ENCODE results near the gene FAM168A. TPM values are rescaled to one million over a fixed set of nuclear protein-coding genes. Genes with fewer than 3 reads are reported as not detected.

Gene FAM168A, protein sequence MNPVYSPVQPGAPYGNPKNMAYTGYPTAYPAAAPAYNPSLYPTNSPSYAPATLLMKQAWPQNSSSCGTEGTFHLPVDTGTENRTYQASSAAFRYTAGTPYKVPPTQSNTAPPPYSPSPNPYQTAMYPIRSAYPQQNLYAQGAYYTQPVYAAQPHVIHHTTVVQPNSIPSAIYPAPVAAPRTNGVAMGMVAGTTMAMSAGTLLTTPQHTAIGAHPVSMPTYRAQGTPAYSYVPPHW
- 6.6 and 8.0 TPM in 2 replicates for total RNA-seq (2011; cell fraction: chromatin; rRNA removed; ENCODE audit: low replicate concordance)
- total RNA-seq (2011; cell fraction: nucleolus; rRNA removed) = 3.7 and 4.7 TPM in 2 replicates
- total RNA-seq (2011; cell fraction: nucleoplasm; rRNA removed) = 8.6 and 13.1 TPM in 2 replicates
- 2.5 and 2.7 TPM in 2 replicates for total RNA-seq (2014; rRNA removed)
- 2.6 and 2.9 TPM in 2 replicates for total RNA-seq (2014; rRNA removed; fragmentation: Illumina TruSeq; extraction: Trizol)
- 3.5 and 4.4 TPM in 2 replicates for total RNA-seq (2015; rRNA removed; fragmentation: Illumina TruSeq; extraction: Trizol)
- total RNA-seq (2021) = 7.1 and 7.2 TPM in 2 replicates
- 3.0 and 4.8 TPM in 2 replicates for polyA plus RNA-seq (2011; rRNA removed)
- polyA plus RNA-seq (2011; cell fraction: cytosol; rRNA removed) = 4.2 and 4.7 TPM in 2 replicates
- polyA plus RNA-seq (2011; cell fraction: nucleus; rRNA removed) = 10.6 and 13.9 TPM in 2 replicates
- 5.3 and 8.3 TPM in 2 replicates for polyA plus RNA-seq (2012)
- polyA plus RNA-seq (2014; fragmentation: Illumina TruSeq; extraction: Trizol) = 4.8 TPM in 2 replicates
- under 1 TPM; 0.44 to 0.69 TPM for polyA plus RNA-seq (2014; fragmentation: Nextera tagmentation; extraction: Ambion mirVana)
- polyA plus RNA-seq (2014; rRNA removed) = 2.5 and 3.5 TPM in 2 replicates
- 3.7 and 4.9 TPM in 2 replicates for polyA minus RNA-seq (2011; rRNA and poly(A)+ RNA removed)
- 3.2 and 3.5 TPM in 2 replicates for polyA minus RNA-seq (2011; cell fraction: cytosol; rRNA and poly(A)+ RNA removed)
- 3.6 and 4.6 TPM in 2 replicates for polyA minus RNA-seq (2011; cell fraction: nucleus; rRNA and poly(A)+ RNA removed)
- Bru-seq, nascent RNA = percentile 52 among the genes with signal in this experiment
- BruChase-seq, experiment 1, labeled RNA remaining after a 2-hour chase = percentile 55 among the genes with signal in this experiment
- percentile 56 among the genes with signal in this experiment for BruChase-seq, experiment 2, labeled RNA remaining after a 6-hour chase
- long read RNA-seq, experiment 1, partial matches to known transcripts = 0 of 10 reads
- long read RNA-seq, experiment 1, other reads (novel, unspliced or antisense) = 10 of 10 reads
- long read RNA-seq, experiment 2, partial matches to known transcripts = 0 of 3 reads
- long read RNA-seq, experiment 2, other reads (novel, unspliced or antisense) = 3 of 3 reads
- long read RNA-seq, experiment 3 = 0 reads

DNA sequence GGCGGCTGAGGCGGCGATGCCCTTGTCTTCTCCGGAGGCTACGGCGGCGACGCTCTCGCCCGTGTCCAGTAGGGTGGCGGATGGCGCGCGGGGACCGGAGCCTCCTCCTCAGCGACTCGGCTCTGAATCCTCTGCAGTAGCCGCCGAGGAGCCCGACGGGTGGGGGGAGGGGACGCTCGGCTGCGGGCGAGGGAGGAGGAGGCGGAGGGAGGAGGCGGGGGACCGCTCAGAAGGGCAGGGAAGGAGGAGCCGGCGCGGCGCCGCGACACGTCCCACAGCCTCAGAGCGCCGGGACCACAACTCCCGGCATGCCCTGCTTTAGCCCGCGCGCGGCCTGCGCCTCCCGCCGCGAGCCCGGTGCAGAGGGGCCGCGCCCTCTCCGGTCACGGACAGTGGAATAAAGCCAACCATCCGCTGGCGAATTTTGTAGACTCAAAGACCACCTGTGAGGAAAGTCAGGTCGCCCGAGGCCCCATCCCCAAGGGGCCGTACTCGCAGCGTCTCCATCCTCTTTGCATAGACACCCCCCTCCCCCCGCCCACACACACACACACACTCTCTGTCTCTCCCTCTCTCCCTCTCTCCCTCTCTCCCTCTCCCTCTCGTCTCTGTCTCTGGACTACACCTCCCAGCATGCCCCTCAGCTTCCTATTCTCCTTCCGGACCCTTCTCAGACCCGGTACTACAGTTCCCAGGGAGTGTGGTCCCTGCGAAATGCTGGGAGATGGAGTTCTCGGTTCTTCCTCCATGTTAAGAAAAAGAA, at the start of gene FAM168A:
Gene FAM168A (minus strand): TSS at position 157 of the 763 bp plus-strand sequence. CDS start 129,638 bp downstream, outside the sequence.
- FAIRE-seq = peak; percentile 97
- Histone ChIP-seq H2AFZ (ENCODE audit: low read depth, low read length) (peak within 1 kb of the TSS; percentile 99), H3K79me2 (ENCODE audit: control insufficient read depth, insufficient read depth, low read length) (peaks cover 6% of the 10 kb centered on the region; the same call in 2 of the 3 replicates), H3K4me3 (peak within 1 kb of the TSS; percentile 76), H3K36me3 (ENCODE audit: control insufficient read depth, insufficient read depth, low read length) (no peaks in the 10 kb centered on the region), H3K4me1 (replicated peaks in 1 of 2; ENCODE audit: control insufficient read depth in 2 of 2, insufficient read depth in 2 of 2, low read length in 2 of 2) (peaks cover 16 to 21% of the 10 kb centered on the region in 2 experiments), H3K4me2 (ENCODE audit: insufficient read depth, low read length) (peak within 1 kb of the TSS; percentile 100), H3K9me3 (replicated peaks; ENCODE audit: control insufficient read depth, insufficient read depth, low read depth, low read length) (no peaks in the 10 kb centered on the region), H3K27ac (ENCODE audit: extremely low read depth, low read depth, low read length) (peak within 1 kb of the TSS; percentile 58; the same call in 2 of the 3 replicates), H3K9ac (ENCODE audit: insufficient read depth in 1 of 2, low read depth in 2 of 2, low read length in 2 of 2) (peak within 1 kb of the TSS; percentile 57 to 91), H3K27me3 (ENCODE audit: control insufficient read depth in 2 of 2, insufficient read depth in 2 of 2, low read length in 2 of 2) (no peaks in the 10 kb centered on the region), H3K9me1 (ENCODE audit: control insufficient read depth, insufficient read depth, low read length) (no peaks in the 10 kb centered on the region), H4K20me1 (replicated peaks; ENCODE audit: control insufficient read depth, insufficient read depth, low read length) (no peaks in the 10 kb centered on the region)
- ATAC-seq = peak; percentile 98
- CTCF ChIA-PET (ENCODE audit: low intra/inter-chr PET ratio) = interaction anchor here (0.5 kb wide), 1 partner anchor 122 kb away, joined by 3 read pairs; no protein-coding TSS in a partner anchor
- in situ Hi-C loops (cut with MboI) (no loop called here), intact Hi-C loops (cut with micrococcal nuclease) (no loop called here)
- POLR2A ChIA-PET = interaction anchor here (0.5 to 1.3 kb wide), 8 partner anchors 9 to 246 kb away, joined by 3 to 6 read pairs (median 3); no protein-coding TSS in a partner anchor
- 1% methylated on average over 27 of the region's 64 CpGs for WGBS (ENCODE audit: insufficient coverage, low coverage, missing lambda C conversion rate)
- peak; percentile 92 to 97 (median 94) for DNase-seq (ENCODE audit: extremely low read depth in 1 of 4, low spot score in 3 of 4)
- no TSS peak for BruUV-seq (replicated peaks)
- TF ChIP-seq KDM1A (IDR thresholded peaks at IDR 0.05) (peak in 1 of 2 experiments; percentile 94; a peak in 2 of 4 replicates), TAF1 (IDR thresholded peaks at IDR 0.05; ENCODE audit: control insufficient read depth, extremely low read depth, insufficient read depth, low read length, severe bottlenecking) (peak; percentile 46), ZNF24 (IDR thresholded peaks at IDR 0.05) (0 out of 2 replicates have a peak, but pooled peaks have one; percentile 14), HDAC3 (IDR thresholded peaks at IDR 0.05; ENCODE audit: borderline replicate concordance, partially characterized antibody) (no peak), RFX1 (IDR thresholded peaks at IDR 0.05) (no peak), NONO (IDR thresholded peaks at IDR 0.05; ENCODE audit: low read depth in 2 of 2, low read length in 1 of 2) (no peak), RREB1 (CRISPR knock-in tag; IDR thresholded peaks at IDR 0.05) (peak; percentile 77; the same call in 1 of the 2 replicates)
- TF ChIP-seq, protein P1, sequence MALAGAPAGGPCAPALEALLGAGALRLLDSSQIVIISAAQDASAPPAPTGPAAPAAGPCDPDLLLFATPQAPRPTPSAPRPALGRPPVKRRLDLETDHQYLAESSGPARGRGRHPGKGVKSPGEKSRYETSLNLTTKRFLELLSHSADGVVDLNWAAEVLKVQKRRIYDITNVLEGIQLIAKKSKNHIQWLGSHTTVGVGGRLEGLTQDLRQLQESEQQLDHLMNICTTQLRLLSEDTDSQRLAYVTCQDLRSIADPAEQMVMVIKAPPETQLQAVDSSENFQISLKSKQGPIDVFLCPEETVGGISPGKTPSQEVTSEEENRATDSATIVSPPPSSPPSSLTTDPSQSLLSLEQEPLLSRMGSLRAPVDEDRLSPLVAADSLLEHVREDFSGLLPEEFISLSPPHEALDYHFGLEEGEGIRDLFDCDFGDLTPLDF (CRISPR knock-in tag; IDR thresholded peaks at IDR 0.05) = 0 out of 2 replicates have a peak, but pooled peaks have one; percentile 25
